ENCODE results near the gene BLVRB. TPM values are rescaled to one million over a fixed set of nuclear protein-coding genes. Genes with fewer than 3 reads are reported as not detected.
A peak's percentile ranks its signal among the peaks of the same experiment; 100 is the strongest.
"Not testable (repeated sequence)": the region's sequence is repeated elsewhere in the genome, so short reads cannot be mapped to it uniquely, and the experiment has no call there.

BLVRB gene
- total RNA-seq, 1 donor from 2014 or later: 117 TPM

- intact Hi-C loops (cut with DNase I): no loop called here
- DNase-seq: no peak
- ATAC-seq (ENCODE audit: poor library complexity): no peak
These were observed 7.0 kb downstream of the BLVRB start for GRCh38 chr19:40458597-40458974.

GRCh38 chr19:40457953-40458596 lies 7.5 kb downstream of the BLVRB start:
- intact Hi-C loops (cut with DNase I): no loop called here
- DNase-seq: no peak
- no peak for ATAC-seq (ENCODE audit: poor library complexity)

GRCh38 chr19:40457048-40457447 lies 8.5 kb downstream of the BLVRB start:
- intact Hi-C loops (cut with DNase I): no loop called here
- ATAC-seq (ENCODE audit: poor library complexity): no peak
- DNase-seq: no peak

GRCh38 chr19:40453943-40454342 lies 11.6 kb downstream of the BLVRB start:
- ATAC-seq (ENCODE audit: poor library complexity); intact Hi-C loops (cut with DNase I); DNase-seq: not testable (repeated sequence)

- intact Hi-C loops (cut with DNase I): no loop called here
- ATAC-seq (ENCODE audit: poor library complexity) (no peak), DNase-seq (no peak)
These were observed 12.3 kb downstream of the BLVRB start for GRCh38 chr19:40453151-40453735.

GRCh38 chr19:40452016-40452415 lies 13.5 kb downstream of the BLVRB start:
- intact Hi-C loops (cut with DNase I): no loop called here
- no peak for DNase-seq
- no peak for ATAC-seq (ENCODE audit: poor library complexity)

- no peak for DNase-seq
- intact Hi-C loops (cut with DNase I): no loop called here
- no peak for ATAC-seq (ENCODE audit: poor library complexity)
These were observed 14.9 kb downstream of the BLVRB start for GRCh38 chr19:40450664-40451063.

GRCh38 chr19:40449506-40449905 lies 16.0 kb downstream of the BLVRB start:
- ATAC-seq (ENCODE audit: poor library complexity) (no peak), DNase-seq (no peak)
- intact Hi-C loops (cut with DNase I): loop anchor here (10.0 kb wide), 1 partner anchor 105 kb away; the partner anchor contains the start of genes C19orf47 and PLD3

GRCh38 chr19:40446263-40446784 lies 19.2 kb downstream of the BLVRB start:
- ATAC-seq (ENCODE audit: poor library complexity) (no peak), DNase-seq (no peak)
- intact Hi-C loops (cut with DNase I): loop anchor here (10.0 kb wide), 1 partner anchor 102 kb away; the partner anchor contains the start of genes C19orf47 and PLD3

GRCh38 chr19:40445780-40446262 lies 19.7 kb downstream of the BLVRB start:
- intact Hi-C loops (cut with DNase I): loop anchor here (10.0 kb wide), 1 partner anchor 101 kb away; the partner anchor contains the start of genes C19orf47 and PLD3
- DNase-seq (no peak), ATAC-seq (ENCODE audit: poor library complexity) (no peak)

GRCh38 chr19:40444825-40445312 lies 20.7 kb downstream of the BLVRB start:
- no peak for ATAC-seq (ENCODE audit: poor library complexity)
- DNase-seq: no peak
- intact Hi-C loops (cut with DNase I): loop anchor here (10.0 kb wide), 1 partner anchor 100 kb away; the partner anchor contains the start of genes C19orf47 and PLD3

GRCh38 chr19:40444000-40444824 lies 21.3 kb downstream of the BLVRB start, which contains the start of gene SERTAD3:
TSS of gene SERTAD3 (minus strand) at chr19:40444335. CDS start at chr19:40442080, 2,255 bp downstream.
- ATAC-seq (ENCODE audit: poor library complexity) (peak; percentile 89), DNase-seq (peak; percentile 99)
- intact Hi-C loops (cut with DNase I): loop anchor here (10.0 kb wide), 1 partner anchor 99 kb away; the partner anchor contains the start of genes C19orf47 and PLD3

- DNase-seq (peak; percentile 100), ATAC-seq (ENCODE audit: poor library complexity) (peak; percentile 87)
- intact Hi-C loops (cut with DNase I): loop anchor here (10.0 kb wide), 1 partner anchor 99 kb away; the partner anchor contains the start of genes C19orf47 and PLD3
These were observed 22.2 kb downstream of the BLVRB start for GRCh38 chr19:40443131-40443999.

- intact Hi-C loops (cut with DNase I): loop anchor here (10.0 kb wide), 1 partner anchor 98 kb away; the partner anchor contains the start of genes C19orf47 and PLD3
- ATAC-seq (ENCODE audit: poor library complexity) (no peak), DNase-seq (no peak)
These were observed 23.0 kb downstream of the BLVRB start for GRCh38 chr19:40442328-40443130.

GRCh38 chr19:40441719-40442253 lies 23.8 kb downstream of the BLVRB start:
- intact Hi-C loops (cut with DNase I): loop anchor here (10.0 kb wide), 1 partner anchor 97 kb away; the partner anchor contains the start of genes C19orf47 and PLD3
- no peak for ATAC-seq (ENCODE audit: poor library complexity)
- DNase-seq: no peak

- ATAC-seq (ENCODE audit: poor library complexity) (no peak), DNase-seq (no peak)
- intact Hi-C loops (cut with DNase I): no loop called here
These were observed 27.3 kb downstream of the BLVRB start for GRCh38 chr19:40438284-40438683.

Measured in Right ventricle myocardium superior (tissue), 1 donor.